Gastroesophageal sphincter (tissue), 4 donors: ENCODE results near the gene ACTR3C. TPM values are rescaled to one million over a fixed set of nuclear protein-coding genes. Genes with fewer than 3 reads are reported as not detected.
"Not testable (repeated sequence)": the region's sequence is repeated elsewhere in the genome, so short reads cannot be mapped to it uniquely, and the experiment has no call there.

ENCODE experiments used
- ATAC-seq: fragments of 150-250 bp; one replicate; pipeline ENCODE4 v1.9.1; 2016; ENCODE audit warnings: mild to moderate bottlenecking, moderate library complexity
- H3K27ac ChIP-seq, 4 donors: fragments of 200-600 bp; sonication (generic) in 3 of 4; 1 replicate in 3 of 4; 2 replicates in 1 of 4; pipeline ENCODE4 v1.5.1; 2016 to 2019
- H3K27me3 ChIP-seq: fragments of 200-600 bp; sonication (generic); one replicate; pipeline ENCODE4 v1.5.1; 2019
- H3K36me3 ChIP-seq, 2 donors: fragments of 200-600 bp; sonication (generic); one replicate each; pipeline ENCODE4 v1.5.1; 2019; ENCODE audit warnings: control low read depth in 1 of 2
- H3K4me1 ChIP-seq, 3 donors: fragments of 200-600 bp; sonication (generic); 1 replicate in 2 of 3; 2 replicates in 1 of 3; pipeline ENCODE4 v1.5.1; 2016 to 2019; ENCODE audit warnings: control low read depth in 2 of 3
- H3K4me3 ChIP-seq, 2 donors: fragments of 200-600 bp; sonication (generic); one replicate each; pipeline ENCODE4 v1.5.1; 2019; ENCODE audit warnings: mild to moderate bottlenecking in 1 of 2, moderate library complexity in 1 of 2
- H3K9me3 ChIP-seq, 3 donors: fragments of 200-600 bp; sonication (generic); one replicate each; pipeline ENCODE4 v1.5.1; 2017 to 2019; ENCODE audit warnings: control low read depth in 2 of 3
- WGBS, 2 donors: methylation state at CpG; one replicate each; pipeline ENCODE4 v1.1.5; 2018; ENCODE audit warnings: low coverage in 1 of 2; 5-methylcytosine and 5-hydroxymethylcytosine counted together
- total RNA-seq, 4 donors: library from RNA; depleted of rRNA; stranded (reverse); fragments of >200 nt; gene quantifications; one replicate each; pipeline ENCODE4 v1.1.0, GENCODE V29; 2016
- TF ChIP-seq, protein P1 (sequence below), 4 experiments: fragments of 200-600 bp in 2 of 4; fragments of 450-650 bp in 2 of 4; sonication (generic) in 1 of 4; IDR thresholded peaks; one replicate each; pipeline ENCODE4 v1.5.1; 2017 to 2019; ENCODE audit warnings: antibody characterized with exemption in 4 of 4, mild to moderate bottlenecking in 2 of 4, moderate library complexity in 2 of 4

The ACTR3C gene
- total RNA-seq, 4 donors from 2014 or later, result 6.4 to 10.0 (median 8.1) TPM

DNA sequence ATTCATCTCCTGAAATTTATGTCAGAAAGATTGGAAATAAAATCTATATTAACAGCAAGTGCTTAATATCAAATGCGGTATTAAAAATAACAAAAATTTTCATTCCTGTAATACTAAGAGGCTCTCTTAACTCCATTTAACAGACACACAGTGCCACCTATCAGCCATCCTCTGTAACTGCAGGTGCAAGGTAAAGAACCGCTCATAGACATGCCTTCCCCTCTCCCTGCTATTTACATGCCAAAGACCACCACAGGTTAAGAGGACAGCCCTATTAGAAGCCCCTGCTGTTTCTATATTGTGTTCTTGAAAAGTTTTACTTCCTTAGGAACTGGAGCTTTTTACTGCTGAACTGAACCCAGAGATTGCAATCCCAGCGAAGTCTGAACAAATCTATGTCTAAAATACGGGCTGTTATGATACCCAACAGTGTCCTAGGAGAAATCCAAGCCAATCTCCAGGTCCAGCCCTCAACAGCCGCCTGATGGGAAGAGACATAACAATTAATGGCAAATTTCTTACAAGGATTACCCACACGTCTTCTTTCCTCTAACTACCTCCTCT lies 47.1 kb downstream of the ACTR3C start:
- 0 to 34% methylated on average over 2 to 5 of the region's 6 CpGs for WGBS, 2 donors
- H3K4me1 ChIP-seq, ATAC-seq, H3K36me3 ChIP-seq, H3K4me3 ChIP-seq, H3K27me3 ChIP-seq, H3K27ac ChIP-seq, H3K9me3 ChIP-seq: not testable (repeated sequence)
- TF ChIP-seq, protein P1, sequence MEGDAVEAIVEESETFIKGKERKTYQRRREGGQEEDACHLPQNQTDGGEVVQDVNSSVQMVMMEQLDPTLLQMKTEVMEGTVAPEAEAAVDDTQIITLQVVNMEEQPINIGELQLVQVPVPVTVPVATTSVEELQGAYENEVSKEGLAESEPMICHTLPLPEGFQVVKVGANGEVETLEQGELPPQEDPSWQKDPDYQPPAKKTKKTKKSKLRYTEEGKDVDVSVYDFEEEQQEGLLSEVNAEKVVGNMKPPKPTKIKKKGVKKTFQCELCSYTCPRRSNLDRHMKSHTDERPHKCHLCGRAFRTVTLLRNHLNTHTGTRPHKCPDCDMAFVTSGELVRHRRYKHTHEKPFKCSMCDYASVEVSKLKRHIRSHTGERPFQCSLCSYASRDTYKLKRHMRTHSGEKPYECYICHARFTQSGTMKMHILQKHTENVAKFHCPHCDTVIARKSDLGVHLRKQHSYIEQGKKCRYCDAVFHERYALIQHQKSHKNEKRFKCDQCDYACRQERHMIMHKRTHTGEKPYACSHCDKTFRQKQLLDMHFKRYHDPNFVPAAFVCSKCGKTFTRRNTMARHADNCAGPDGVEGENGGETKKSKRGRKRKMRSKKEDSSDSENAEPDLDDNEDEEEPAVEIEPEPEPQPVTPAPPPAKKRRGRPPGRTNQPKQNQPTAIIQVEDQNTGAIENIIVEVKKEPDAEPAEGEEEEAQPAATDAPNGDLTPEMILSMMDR (IDR thresholded peaks at IDR 0.05), result peak; percentile 56 to 77 (median 74)

DNA sequence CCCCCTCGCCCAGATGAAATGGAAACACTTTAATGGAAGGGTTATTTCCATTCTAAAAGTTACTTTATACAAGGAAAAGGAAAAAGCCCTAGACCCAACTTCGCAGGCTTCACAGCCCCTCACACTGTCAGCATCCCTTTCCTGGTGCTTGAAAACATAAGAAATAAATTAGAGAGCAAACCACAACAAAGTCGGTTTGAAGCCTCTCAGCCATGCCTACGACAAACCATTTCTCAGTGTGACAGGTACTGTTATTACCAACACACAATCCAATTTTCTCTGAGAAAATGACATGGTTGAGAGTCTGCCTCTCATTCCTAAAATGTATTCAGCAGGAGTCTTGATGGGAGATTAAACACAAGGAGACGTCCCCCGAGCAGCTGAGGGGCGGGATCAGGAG lies 51.4 kb downstream of the ACTR3C start:
- H3K9me3 ChIP-seq, H3K36me3 ChIP-seq, H3K27me3 ChIP-seq, H3K4me3 ChIP-seq, ATAC-seq, H3K4me1 ChIP-seq, H3K27ac ChIP-seq: not testable (repeated sequence)
- no CpG with 5 or more reads among the region's 7 CpGs for WGBS, 2 donors

DNA sequence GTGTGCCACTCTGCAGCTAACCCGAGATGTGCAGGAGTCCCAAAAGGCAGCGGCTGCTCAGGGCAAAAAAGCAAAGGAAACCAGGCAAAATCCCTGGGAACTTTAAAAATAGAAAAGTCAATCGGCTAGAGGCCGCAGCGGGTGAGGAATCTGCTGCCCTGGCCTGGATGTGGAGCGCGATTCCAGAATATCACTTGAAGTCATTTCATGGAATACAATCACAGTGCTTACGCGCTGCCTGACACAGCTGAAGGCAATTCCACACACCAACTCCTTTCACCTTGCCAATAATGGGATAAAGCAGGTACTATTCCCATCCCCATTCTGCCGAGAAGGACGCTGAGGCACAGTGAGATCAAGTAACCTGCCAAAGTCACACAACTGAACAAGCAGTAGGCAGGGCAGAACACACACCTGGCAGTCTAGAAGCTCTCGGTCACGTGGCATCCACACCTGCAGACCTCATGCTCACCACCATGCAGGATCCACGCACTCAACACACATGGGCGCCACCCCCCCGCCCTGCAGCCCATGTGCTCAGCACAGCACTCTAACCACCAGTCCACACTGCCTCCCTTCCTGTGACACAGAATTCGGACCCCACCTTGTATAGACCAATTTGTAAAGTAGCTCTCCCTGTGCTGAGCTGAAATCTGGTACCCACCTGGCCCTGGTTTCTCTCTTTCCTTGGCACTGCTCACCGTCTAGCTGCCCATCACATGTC lies 53.1 kb downstream of the ACTR3C start:
- H3K27ac ChIP-seq, H3K9me3 ChIP-seq, H3K36me3 ChIP-seq, H3K4me3 ChIP-seq, H3K27me3 ChIP-seq, H3K4me1 ChIP-seq, ATAC-seq: not testable (repeated sequence)
- WGBS, 2 donors, result no CpG with 5 or more reads among the region's 18 CpGs

- H3K4me1 ChIP-seq, H3K27me3 ChIP-seq, ATAC-seq, H3K36me3 ChIP-seq, H3K27ac ChIP-seq, H3K9me3 ChIP-seq, H3K4me3 ChIP-seq: not testable (repeated sequence)
- no CpG with 5 or more reads among the region's 17 CpGs for WGBS, 2 donors
These were observed 54.5 kb downstream of the ACTR3C start for GRCh38 chr7:150268798-150269197.

DNA sequence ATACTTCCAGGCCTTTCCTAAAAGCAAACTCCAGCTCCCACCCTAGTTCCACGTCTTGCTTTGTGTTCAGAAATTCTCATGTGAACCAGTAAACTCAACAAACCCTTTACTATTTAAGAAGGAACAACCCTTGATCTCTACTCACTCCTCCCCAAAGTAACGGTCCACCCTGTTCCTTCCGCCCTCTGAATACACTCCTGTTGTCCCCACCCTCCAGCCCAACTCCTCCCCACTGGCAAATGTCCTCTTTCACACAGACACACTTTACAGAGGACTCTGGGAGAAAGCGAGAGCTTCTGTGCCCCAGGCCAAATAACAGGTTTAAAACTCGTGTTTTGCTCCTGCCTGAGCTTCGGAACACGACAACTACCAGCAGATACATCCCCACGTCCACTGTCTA lies 55.1 kb downstream of the ACTR3C start:
- not testable (repeated sequence) for H3K27me3 ChIP-seq, H3K27ac ChIP-seq, H3K36me3 ChIP-seq, H3K9me3 ChIP-seq, ATAC-seq, H3K4me1 ChIP-seq, H3K4me3 ChIP-seq
- WGBS, 2 donors, result 50% methylated on average over 1 of the region's 8 CpGs; no CpG with 5 or more reads in 1 of the 2 donors

DNA sequence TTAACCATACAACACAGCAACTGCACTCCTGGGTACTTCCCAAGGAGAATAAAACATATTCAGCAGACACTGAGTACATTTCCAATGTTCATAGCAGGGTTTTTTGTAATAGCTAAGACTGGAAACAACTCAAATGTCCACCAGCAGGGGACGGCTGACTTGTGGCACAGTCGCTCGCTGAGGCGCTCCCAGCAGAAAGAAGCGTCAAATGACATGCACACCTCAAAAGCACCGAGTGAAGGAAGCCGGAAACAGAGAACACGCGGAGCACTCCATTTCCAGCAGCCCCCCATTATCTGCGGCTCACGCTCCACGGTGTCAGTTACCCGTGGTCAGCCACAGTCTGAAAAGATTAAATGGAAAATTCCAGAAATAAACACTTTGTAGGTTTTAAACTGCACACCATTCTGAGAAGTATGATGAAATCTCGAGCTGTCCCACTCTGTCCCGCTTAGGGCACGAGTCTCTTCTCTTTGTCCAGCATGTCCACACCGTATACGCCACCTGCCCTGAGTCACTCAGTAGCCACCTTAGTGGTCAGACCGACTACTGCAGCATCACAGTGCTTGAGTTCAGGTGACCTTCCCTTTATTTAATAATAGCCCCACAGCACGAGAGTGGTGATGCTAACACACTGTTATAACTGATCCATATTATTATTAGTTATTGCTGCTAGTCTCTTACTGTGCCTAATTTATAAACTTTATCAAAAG lies 56.2 kb downstream of the ACTR3C start:
- H3K36me3 ChIP-seq, H3K4me1 ChIP-seq, H3K27me3 ChIP-seq, H3K9me3 ChIP-seq, H3K27ac ChIP-seq, H3K4me3 ChIP-seq, ATAC-seq: not testable (repeated sequence)
- 67 to 81% methylated on average over 4 to 19 of the region's 20 CpGs for WGBS, 2 donors

DNA sequence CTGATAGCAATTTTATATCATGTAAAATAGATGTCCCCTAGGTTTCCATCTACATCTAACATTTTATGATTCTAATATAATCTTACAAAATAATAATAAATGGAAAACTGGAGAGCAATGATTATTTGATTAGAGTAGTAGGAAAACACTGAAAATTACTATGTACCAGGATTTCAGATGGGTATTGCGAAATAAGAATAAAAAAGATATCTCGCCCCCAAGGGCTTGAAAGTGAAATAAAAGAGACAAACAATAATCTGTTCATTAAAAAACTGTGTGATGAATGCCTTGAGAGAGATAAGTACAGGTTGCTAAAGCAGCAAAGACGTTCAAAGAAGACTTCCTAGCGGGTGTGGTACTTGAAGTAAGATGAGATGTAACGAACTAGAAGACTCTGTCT lies 60.7 kb downstream of the ACTR3C start:
- H3K36me3 ChIP-seq, H3K4me3 ChIP-seq, ATAC-seq, H3K27me3 ChIP-seq, H3K4me1 ChIP-seq, H3K27ac ChIP-seq, H3K9me3 ChIP-seq: not testable (repeated sequence)
- 78 to 84% methylated on average over 5 of the region's 5 CpGs for WGBS, 2 donors

GRCh38 chr7:150247745-150248144 lies 75.6 kb downstream of the ACTR3C start:
- not testable (repeated sequence) for H3K27me3 ChIP-seq, ATAC-seq, H3K36me3 ChIP-seq, H3K4me1 ChIP-seq, H3K9me3 ChIP-seq, H3K4me3 ChIP-seq, H3K27ac ChIP-seq
- 94% methylated on average over 2 of the region's 3 CpGs; no CpG with 5 or more reads in 1 of the 2 donors for WGBS, 2 donors

- H3K27ac ChIP-seq, H3K36me3 ChIP-seq, ATAC-seq, H3K4me1 ChIP-seq, H3K27me3 ChIP-seq, H3K4me3 ChIP-seq, H3K9me3 ChIP-seq: not testable (repeated sequence)
- WGBS, 2 donors, result 80 to 83% methylated on average over 1 of the region's 2 CpGs
These were observed 78.1 kb downstream of the ACTR3C start for GRCh38 chr7:150245208-150245607.

- not testable (repeated sequence) for H3K9me3 ChIP-seq, H3K27me3 ChIP-seq, ATAC-seq, H3K4me3 ChIP-seq, H3K27ac ChIP-seq, H3K36me3 ChIP-seq, H3K4me1 ChIP-seq
- 89 to 96% methylated on average over 2 of the region's 2 CpGs for WGBS, 2 donors
These were observed 80.4 kb downstream of the ACTR3C start for GRCh38 chr7:150242935-150243334.

GRCh38 chr7:150225444-150225843 lies 97.9 kb downstream of the ACTR3C start:
- not testable (repeated sequence) for ATAC-seq

DNA sequence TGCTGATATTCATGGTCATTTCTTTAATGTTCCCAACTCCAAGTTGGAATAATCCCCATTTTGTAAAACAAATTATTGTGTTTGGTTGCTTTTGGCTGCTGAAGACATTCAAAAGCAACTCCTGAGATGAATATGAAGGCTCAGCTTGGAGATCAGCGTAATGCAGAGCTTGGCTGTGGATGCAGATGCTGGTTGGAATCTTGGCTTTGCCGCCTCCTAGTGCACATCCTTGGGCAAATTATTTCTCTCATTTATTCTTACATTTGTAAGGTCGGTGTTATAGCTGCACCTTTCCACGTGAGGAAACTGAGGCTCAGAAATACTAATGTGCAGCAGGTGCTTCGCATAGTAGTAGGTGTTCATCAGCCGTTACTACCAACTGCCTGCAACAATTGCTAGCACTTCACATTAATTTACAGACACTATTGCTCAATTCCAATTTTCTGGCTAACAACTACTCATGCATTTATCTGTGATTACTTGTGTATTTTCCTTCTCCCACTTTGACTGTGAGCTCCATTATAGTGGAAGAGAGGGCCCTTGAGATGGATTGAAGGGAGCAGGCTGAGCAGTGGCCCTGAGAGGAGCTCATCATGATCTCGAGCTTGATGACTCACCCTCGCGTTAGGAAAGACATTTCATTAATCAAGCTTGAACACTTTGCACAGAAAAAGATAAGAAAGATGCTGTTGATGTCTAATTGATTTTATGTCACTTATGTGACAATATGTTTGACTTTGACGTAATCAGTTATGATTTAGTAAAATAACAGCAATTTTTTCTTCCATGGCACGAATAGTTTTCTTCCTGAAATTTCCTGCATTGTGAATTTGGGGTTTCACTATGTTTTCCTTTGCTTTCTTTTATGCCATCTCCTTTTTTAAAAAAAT lies 101.0 kb downstream of the ACTR3C start:
- peaks cover 15% of the 10 kb centered on the region for H3K27me3 ChIP-seq
- not testable (repeated sequence) for H3K4me1 ChIP-seq, ATAC-seq, H3K9me3 ChIP-seq, H3K27ac ChIP-seq, H3K36me3 ChIP-seq, H3K4me3 ChIP-seq
- WGBS, 2 donors, result 50 to 58% methylated on average over 11 of the region's 11 CpGs

More at GRCh38 chr7:150225444-150225843, 97.9 kb downstream of the ACTR3C start:
- not testable (repeated sequence) for H3K9me3 ChIP-seq, H3K4me3 ChIP-seq, H3K4me1 ChIP-seq, H3K36me3 ChIP-seq, H3K27ac ChIP-seq
- WGBS, 2 donors, result 42 to 67% methylated on average over 3 of the region's 3 CpGs
- H3K27me3 ChIP-seq, result peaks cover 11% of the 10 kb centered on the region
